Measurements from ENCODE around the gene ATP4A.

Gene ATP4A

DNA sequence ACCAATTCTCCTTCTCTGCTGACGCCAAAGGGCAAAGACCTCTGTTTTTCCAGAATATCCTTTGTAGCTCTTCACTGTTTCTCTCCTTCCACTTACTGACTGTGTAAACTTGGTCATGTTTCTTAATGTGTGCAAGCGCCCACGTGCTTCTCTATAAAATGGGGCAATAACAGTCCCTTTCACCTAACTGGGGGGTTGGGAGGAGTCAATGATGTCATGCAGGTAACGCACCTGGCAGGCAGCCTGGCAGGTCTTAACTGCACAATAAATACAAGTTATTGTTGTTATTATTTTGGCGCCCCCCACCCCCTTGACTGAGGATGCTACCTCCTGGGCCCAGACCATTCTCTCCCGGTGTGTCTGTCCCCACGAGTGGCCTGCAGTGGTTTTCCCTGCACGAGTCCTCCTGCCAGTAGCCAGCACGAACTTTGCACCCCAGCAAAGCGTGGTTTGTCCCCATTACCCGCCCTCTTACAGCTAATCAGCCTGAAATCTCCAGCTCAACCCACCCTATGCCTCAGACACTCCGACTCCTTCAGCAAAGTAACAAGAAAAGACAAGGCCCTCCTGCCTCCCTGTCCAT is 40.6 kb downstream of the ATP4A start:
- no peak for DNase-seq

DNA sequence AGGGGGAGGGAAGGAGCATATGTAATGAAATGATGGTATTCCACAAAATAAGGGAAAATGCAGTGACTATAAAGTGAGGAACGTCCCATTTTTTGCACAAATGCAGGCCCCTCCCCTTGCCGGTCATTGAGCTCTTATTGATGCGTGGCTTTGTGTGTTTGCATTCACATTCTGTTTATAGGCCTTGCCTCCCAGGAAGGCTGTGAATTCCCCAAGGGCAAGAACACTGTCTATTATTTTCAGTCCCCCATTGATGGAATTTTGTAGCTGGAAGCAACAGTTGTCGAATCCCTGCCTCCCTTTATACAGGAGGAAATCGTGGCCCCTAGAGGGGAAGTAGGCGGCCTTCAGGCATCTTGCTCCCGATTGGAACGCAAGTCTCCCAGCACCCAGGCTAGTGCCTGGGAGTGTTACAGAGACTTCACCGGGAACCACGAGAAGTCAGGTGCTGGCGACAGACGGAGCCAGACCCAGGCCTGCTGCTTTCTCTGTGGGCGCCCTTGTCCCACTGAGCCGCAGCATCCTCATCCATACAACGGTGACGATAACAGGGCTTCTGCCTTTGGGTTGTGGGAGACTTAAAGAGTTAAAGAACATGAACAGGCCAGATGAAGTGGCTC is 42.2 kb downstream of the ATP4A start:
- DNase-seq = no peak

DNA sequence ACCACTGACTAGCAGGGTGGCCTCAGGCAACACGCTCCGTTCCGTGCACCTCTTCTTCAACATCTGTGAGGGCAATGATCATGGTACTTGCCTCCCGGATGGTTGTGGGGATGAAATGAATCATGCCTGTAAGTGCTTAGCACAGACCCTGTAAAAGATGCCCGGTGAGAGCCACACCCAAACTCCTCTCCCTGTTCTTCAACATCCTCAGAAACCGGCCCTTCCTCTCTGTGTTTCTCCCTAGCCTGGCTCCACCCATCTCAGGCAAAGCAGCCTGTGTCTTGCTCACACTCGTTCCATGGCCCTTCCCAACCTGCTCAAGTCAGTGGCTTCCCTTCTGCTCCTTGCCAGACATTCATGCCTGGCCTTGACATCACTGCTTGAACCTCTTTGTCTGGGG is 44.2 kb downstream of the ATP4A start:
- DNase-seq = no peak

DNA sequence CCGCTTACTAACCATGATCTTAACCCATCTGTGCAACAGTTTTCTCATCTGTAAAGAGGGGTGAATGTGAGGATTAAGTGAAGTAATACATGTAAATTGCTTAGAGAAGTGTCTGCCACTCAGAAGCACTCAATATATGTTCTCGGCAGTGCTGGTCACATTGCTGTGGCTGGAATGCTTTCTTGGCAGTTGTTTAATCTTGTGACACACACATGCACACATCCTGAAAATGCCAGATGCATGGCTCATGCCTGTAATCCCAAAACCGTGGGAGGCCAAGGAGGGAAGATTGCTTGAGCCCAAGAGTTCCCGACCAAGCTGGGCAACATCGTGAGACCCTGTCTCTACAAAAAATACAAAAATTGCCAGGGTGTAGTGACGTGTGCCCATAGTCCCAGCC is 45.1 kb downstream of the ATP4A start:
- no peak for DNase-seq

DNA sequence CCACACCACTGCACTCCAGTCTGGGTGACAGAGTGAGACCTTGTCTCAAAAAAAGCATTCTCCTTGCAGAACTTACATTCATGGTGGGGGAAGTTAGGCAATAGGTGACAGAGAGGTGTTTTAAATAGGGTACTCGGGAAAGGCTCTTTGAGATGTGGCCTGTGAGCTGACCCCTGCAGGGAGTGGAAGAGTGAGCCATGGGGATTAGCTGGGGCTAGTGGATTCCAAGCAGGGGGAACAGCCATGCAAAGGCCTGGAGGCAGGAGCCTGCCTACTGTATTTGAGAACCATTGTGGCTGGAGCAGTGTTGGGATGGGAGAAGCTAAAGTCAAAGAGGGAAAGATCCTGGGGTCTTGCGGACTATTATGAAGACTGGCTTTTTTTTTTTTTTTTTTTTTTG is 46.1 kb downstream of the ATP4A start:
- no peak for DNase-seq

DNA sequence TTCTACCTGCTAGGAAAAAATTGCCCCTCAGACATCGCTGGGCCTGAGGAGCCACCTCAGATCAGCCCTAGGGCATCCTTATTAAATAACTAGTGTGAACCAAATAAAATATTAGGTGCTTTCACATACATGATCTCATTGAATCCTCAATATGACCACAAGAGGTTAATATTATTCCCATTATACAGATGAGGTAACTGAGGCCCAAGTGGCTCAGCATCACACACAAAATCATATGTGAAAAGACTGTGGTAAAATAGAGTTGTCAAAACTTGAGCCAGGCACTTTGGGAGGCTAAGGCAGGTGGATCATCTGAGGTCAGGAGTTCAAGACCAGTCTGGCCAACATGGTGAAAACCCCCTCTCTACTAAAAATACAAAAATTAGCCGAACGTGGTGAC is 47.1 kb downstream of the ATP4A start:
- no peak for DNase-seq

DNA sequence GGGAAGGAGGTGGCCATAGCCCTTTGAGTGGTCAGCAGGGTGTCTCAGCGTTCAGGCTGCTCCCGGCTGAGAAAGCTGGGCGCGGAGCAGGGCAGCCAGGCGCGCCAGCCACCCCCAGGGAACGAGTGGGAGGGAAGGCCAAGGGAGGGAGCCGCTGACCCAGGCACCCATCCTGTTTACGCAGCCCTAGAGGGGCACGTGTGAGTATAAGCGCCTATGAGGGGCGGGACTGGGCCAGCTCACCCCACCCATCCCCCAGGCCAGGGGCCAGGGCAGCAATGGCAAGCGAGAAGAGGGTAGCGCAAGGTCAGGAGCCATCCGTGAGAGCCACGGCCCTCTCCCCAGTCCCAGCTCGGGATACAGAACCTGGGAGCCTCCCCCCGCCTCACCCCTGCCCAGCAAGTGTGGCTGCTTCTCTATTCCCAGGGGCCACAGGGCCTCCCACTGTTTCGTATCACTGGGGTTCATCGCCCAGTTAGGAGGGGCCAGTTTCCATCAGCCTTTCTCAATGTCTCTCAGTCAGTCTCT is 49.1 kb downstream of the ATP4A start:
- DNase-seq = no peak

DNA sequence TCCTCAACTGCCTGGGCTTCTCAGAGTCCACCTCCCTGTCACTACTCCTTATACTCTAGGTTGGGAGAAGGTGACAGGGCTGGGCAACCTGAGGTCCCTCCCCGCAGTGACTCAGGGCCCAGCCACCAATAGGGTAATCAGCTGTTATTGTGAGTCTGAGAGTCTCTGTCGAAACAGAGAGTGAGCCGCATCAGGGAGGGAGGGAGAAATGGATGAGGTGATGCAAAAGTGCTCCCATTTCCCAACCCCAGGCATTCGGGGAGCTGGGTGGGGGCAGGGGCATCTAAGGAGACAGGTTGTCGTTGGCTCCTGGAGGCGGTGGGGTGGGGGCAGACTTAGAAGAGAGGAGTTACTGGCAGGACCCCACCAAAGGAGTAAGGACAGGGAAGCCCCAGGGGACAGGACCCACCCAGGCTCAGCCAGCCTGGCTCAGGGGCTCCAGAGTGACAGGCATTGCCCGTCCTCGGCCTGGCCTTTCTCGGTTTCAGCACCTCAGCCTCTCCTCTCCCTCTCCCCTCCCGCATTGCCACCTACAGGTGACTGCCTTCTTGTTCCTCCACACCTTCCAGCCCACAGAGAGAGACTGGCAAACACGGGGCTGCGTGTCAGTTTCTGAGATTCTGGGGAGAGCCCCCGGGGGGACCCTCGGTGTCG is 49.7 kb downstream of the ATP4A start, which contains the start of gene DMKN:
DMKN (minus strand) TSS at position 22 of the 654 bp plus-strand sequence. CDS start 174 bp downstream, outside the sequence.
- no peak for DNase-seq

DNA sequence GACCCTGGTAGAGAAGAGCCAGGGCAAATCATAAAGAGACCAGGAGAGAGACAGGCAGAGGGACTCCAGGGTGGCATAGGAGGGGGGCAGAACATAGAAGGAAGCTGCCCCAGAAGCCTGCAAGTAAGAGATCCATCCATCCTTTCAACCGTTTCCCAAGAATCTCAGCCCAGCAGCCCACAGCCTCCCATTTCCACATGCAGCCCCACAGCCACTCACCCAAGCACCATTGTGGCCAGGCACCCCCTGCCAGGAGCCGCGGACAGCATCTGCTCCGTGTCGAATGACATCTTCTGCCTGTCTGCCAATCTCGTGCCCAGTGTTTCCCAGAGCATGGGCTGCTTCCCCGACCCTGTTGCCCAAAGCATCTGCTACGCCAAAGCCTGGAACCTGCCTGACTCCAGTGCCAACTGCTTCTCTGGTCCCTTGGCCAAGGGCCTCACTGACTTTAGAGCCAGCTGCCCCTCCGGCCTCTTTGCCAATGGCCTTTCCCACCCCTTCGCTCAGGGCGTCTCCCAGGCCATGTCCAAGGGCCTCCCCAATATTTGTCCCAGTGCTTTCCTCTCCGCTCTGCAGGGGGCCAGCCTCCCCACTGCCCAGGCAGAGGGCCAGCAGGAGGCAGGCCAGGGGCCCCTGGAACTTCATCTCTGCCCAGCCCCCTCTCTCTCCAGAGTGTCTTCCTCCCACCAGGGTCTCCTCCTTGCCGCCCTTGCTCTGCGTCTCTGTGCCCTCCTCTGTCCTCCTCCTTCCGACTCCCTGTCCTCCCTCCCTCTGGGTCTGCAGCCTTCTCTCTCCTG is 50.4 kb downstream of the ATP4A start:
- DNase-seq = no peak

DNA sequence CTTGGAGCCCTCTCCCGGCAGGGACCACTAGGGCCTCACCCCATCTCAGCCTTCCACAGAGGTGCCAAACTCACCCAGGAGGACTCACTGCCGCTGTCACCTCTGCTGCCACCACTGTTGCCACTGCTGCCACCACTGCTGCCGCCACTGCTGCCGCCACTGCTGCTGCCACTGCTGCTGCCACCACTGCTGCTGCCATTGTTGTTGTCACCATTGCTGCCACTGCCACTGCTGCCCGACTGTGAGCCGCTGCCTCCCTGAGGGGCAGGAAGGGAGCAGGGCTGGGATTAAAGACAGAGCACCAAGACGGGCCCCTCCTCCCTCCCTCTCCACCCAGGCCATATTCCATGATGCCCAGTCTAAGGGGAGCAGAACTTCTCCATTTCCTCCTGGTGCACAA is 52.1 kb downstream of the ATP4A start:
- no peak for DNase-seq

DNA sequence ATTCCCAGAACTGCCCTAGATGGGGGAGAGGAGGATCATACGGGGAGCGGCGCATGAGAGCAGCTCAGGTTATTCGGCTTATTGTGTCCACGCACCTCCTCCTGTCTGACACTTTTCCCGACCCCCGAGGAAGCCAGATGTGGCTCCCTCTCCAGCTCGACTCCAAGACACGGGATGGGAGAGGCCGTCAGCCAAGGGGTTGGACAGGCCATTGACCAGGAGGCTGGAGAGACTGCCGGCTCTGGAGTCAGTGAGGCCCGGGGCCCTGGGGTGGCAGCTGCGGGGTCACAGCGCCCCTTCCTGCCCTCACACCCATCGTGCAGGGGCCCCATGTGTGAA is 52.9 kb downstream of the ATP4A start:
- DNase-seq = no peak

DNA sequence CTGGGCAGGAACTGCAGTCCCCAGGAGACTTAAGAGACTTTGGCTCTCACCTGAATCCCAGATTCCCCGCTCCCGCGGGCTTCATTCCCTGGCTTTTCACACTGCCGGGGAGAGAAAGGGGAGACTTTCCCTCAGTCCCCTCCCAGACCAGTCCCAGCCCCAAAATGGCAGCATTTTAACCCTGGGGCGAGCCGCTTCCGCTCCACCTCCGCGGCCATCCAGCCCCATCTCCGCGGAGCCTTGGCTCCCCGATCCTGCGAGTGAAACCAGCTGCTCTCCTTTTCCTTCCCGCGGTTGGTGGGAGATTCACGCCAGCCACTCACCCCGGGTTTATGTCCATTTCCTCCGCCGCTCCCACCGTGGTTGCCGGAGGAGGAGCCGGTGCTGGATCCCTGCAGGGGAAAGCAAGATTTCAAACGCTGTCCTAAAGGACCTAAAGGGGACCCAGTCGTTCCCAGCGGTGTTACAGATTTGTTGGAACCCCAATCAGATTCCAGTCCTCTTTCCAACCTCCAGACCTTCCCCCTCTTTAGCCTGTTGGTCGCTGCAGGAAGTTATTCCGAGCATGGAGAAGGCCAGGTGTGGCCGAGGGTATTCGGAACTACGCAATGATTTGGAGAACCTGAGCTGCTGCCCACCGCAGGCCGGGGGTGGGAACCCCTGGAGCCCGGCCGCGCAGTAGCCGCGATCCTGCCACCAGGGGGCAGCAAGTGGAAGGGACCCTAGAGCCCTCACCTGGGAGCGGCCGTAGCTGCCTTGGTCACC is 53.4 kb downstream of the ATP4A start:
- no peak for DNase-seq

DNA sequence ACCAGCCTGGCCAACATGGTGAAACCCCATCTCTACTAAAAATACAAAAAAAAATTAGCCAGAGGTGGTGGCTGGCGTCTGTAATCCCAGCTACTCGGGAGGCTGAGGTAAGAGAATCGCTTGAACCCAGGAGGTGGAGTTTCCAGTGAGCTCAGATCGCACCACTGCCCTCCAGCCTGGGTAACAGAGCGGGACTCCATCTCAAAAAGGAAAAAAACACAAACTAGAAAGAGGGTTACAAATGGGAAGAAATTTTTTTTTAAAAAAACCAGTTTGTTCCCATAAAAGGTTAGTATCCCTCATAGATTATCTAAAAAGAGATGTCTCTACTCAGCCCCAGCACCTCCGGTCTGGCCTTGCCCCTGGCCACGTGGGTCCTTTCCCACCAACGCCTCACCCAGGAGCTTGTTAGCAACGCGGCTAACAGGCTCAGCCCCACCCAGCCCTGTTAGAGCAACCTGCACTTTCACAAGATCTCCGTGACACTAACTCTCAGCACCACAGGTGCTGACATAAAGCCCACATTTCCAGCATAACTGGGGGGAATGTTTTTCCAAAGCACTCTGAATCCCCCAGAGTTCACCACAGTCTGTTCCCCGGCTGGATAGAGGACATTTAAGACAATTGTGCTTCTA is 54.3 kb downstream of the ATP4A start:
- DNase-seq = no peak

DNA sequence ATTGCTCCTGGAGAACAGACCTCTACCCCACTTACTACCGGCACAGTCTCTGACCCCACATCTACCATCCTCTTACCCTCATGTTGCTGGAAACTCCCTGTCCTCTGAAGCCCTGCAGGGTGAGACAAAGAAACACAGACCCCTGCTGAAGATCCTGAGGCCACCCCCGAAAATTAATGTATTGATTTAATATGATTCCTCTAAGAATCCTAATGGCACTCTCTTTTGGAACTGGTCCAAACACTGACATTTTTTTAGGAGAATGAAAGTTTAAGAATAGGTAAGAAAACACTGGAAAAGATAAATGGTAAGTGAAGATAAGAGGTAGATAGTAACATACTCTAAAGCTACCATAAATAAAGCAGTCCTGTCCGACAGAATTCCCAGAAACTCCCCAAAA is 55.3 kb downstream of the ATP4A start:
- no peak for DNase-seq

DNA sequence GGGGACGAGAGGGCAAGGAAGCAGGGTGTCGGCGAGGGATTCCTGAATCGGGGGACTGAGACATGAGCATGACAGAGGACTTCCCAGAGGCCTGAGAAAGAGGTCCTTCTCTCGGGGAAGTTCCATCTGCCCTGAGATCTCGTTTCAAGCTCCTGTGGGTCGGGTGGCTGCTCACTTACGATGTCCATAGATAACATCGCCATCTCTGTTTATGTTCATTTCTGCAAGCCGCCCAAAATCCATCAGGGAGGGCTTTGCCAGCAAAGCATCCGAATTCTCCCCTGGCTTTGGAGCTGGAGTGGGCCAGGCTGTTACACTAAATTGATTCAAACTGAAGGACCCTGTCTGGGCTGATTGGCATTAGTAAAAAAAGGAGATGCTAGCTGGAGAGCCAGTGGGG is 55.9 kb downstream of the ATP4A start:
- DNase-seq = no peak

DNA sequence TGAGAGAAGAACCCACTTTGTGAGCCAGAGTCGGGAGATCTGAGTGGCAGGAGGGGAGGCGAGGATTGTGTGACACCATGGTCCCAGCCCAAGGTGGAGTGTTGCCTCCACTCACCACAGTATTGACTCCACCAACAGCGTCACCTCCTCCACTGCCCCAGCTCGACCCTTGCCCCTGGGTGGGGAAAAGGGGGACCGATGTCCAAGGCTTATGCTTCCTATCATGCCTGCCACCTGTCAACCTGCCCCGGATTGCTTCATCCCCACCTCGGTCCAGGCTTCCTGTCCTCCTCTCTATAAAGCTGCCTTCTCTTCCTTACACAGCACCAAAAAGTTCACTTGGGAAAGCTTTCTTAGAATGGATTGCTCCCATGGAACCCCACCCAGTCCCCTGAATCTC is 57.4 kb downstream of the ATP4A start:
- no peak for DNase-seq

DNA sequence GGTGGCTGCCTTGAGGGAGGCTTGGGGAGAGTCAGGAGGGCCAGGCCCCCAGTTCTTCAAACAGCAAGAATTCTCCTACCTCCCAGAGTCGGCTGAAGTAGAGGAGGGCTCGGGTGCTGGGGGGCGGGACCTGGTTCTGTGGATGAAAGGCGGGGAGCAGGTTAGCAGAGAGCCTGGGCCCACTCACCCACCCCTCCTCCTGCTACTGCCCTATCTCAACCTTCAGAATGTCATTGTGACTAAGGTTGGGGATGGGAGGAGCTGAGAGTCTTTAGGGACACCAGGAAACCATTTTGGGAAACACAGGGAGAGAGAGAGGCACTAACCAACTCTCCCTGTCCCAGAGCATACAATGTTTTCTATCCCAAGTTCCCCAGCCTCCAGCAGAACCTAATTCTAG is 60.7 kb downstream of the ATP4A start:
- no peak for DNase-seq

DNA sequence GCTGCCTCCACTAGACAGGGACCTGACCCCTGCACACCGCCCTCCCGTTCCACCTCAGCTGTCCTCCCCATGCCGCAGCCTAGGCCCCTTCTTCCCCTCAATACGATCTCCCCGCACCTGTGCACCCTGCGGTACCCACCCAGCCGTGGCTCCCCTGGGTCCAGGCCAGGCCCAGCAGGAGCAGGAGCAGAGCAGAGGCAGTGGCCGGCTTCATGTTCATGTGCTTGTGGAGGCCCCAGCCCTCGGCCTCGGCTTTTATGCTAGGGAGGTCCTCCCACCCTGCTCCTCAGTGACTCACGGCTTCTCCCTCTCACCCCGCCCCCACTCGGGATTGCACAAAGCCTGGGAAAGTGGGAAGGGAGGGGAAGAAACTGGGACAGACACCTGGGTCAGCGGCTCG is 61.8 kb downstream of the ATP4A start:
- DNase-seq = no peak

DNA sequence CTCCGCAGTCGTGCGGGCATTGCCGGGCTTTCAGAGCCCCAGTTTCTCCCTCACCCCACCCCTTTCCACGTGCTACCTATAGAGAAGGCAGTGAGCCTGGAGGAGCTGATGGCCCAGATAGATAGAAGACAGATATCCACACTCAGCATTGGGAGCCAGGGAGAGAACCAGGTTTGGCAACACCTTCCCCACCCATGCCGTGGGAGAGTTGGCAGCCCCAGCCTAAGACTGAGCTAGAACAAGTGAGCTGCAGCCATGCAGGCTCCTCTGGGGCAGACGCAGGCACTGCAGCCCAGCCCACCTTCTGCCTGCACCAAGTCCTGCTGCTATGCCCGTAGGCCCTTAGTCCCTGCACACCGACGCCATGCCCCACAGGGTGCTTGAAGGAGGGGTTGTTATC is 62.8 kb downstream of the ATP4A start:
- DNase-seq = no peak
